Stimulated activated memory B cell treated with anti-CD40 and anti-IgM and Interleukin-4, amounts not matched to agents 10 μg/mL and 1 μg/mL and 100 μg/mL, for 72 hours (primary cell): ENCODE measurements around the gene KIAA1217.

Source experiments
- ATAC-seq: fragments of 150-1000 bp; cut with Tn5 transposase; 2 replicates; pipeline ENCODE4 v1.10.0; 2021
- H3K27ac Mint-ChIP-seq: one replicate; pipeline ENCODE4 v1.8.0; 2022; ENCODE audit warnings: mild to moderate bottlenecking, mixed read lengths
- H3K27me3 Mint-ChIP-seq: one replicate; pipeline ENCODE4 v1.8.0; 2022; ENCODE audit warnings: mixed read lengths
- H3K36me3 Mint-ChIP-seq: one replicate; pipeline ENCODE4 v1.8.0; 2022; ENCODE audit warnings: mixed read lengths
- H3K4me1 Mint-ChIP-seq: one replicate; pipeline ENCODE4 v1.8.0; 2022; ENCODE audit warnings: mixed read lengths
- H3K4me3 Mint-ChIP-seq: one replicate; pipeline ENCODE4 v1.8.0; 2022; ENCODE audit warnings: mild to moderate bottlenecking, moderate library complexity, mixed read lengths
- H3K9me3 Mint-ChIP-seq: one replicate; pipeline ENCODE4 v1.8.0; 2022; ENCODE audit warnings: mixed read lengths

KIAA1217 gene

GRCh38 chr10:24485304-24485703, 276.4 kb downstream of the KIAA1217 start:
- H3K4me3 Mint-ChIP-seq: no peak overlapping the region
- H3K27me3 Mint-ChIP-seq: no peaks in the 10 kb centered on the region
- H3K36me3 Mint-ChIP-seq: no peaks in the 10 kb centered on the region
- no peaks in the 10 kb centered on the region for H3K9me3 Mint-ChIP-seq
- H3K4me1 Mint-ChIP-seq: no peaks in the 10 kb centered on the region
- no peak for ATAC-seq
- no peak overlapping the region for H3K27ac Mint-ChIP-seq

GRCh38 chr10:24488631-24489030, 279.7 kb downstream of the KIAA1217 start:
- Mint-ChIP-seq H3K27me3 (no peaks in the 10 kb centered on the region), H3K27ac (no peak overlapping the region), H3K9me3 (no peaks in the 10 kb centered on the region), H3K4me1 (no peaks in the 10 kb centered on the region), H3K4me3 (no peak overlapping the region), H3K36me3 (no peaks in the 10 kb centered on the region)
- no peak for ATAC-seq

- Mint-ChIP-seq H3K36me3 (no peaks in the 10 kb centered on the region), H3K27me3 (no peaks in the 10 kb centered on the region), H3K27ac (no peak overlapping the region), H3K4me1 (no peaks in the 10 kb centered on the region), H3K9me3 (no peaks in the 10 kb centered on the region), H3K4me3 (no peak overlapping the region)
- ATAC-seq: no peak
Measured at GRCh38 chr10:24493165-24493564, 284.2 kb downstream of the KIAA1217 start.

GRCh38 chr10:24494236-24494635, 285.3 kb downstream of the KIAA1217 start:
- Mint-ChIP-seq H3K4me3 (no peak overlapping the region), H3K27me3 (no peaks in the 10 kb centered on the region), H3K9me3 (no peaks in the 10 kb centered on the region), H3K27ac (no peak overlapping the region), H3K4me1 (no peaks in the 10 kb centered on the region), H3K36me3 (no peaks in the 10 kb centered on the region)
- ATAC-seq: no peak

GRCh38 chr10:24494777-24495176, 285.8 kb downstream of the KIAA1217 start:
- H3K27ac Mint-ChIP-seq: no peak overlapping the region
- no peak for ATAC-seq
- no peak overlapping the region for H3K4me3 Mint-ChIP-seq
- no peaks in the 10 kb centered on the region for H3K9me3 Mint-ChIP-seq
- no peaks in the 10 kb centered on the region for H3K4me1 Mint-ChIP-seq
- H3K36me3 Mint-ChIP-seq: no peaks in the 10 kb centered on the region
- H3K27me3 Mint-ChIP-seq: no peaks in the 10 kb centered on the region

- Mint-ChIP-seq H3K27ac (no peak overlapping the region), H3K36me3 (no peaks in the 10 kb centered on the region), H3K9me3 (no peaks in the 10 kb centered on the region), H3K4me1 (no peaks in the 10 kb centered on the region), H3K4me3 (no peak overlapping the region), H3K27me3 (no peaks in the 10 kb centered on the region)
- no peak for ATAC-seq
Measured at GRCh38 chr10:24495666-24496460, 286.9 kb downstream of the KIAA1217 start.

GRCh38 chr10:24496906-24497305, 288.0 kb downstream of the KIAA1217 start:
- Mint-ChIP-seq H3K9me3 (no peaks in the 10 kb centered on the region), H3K4me3 (no peak overlapping the region), H3K27me3 (no peaks in the 10 kb centered on the region), H3K27ac (no peak overlapping the region), H3K36me3 (no peaks in the 10 kb centered on the region), H3K4me1 (no peaks in the 10 kb centered on the region)
- ATAC-seq: no peak

- no peaks in the 10 kb centered on the region for H3K27me3 Mint-ChIP-seq
- no peak for ATAC-seq
- H3K4me1 Mint-ChIP-seq: no peaks in the 10 kb centered on the region
- no peak overlapping the region for H3K4me3 Mint-ChIP-seq
- H3K36me3 Mint-ChIP-seq: no peaks in the 10 kb centered on the region
- no peaks in the 10 kb centered on the region for H3K9me3 Mint-ChIP-seq
- no peak overlapping the region for H3K27ac Mint-ChIP-seq
Measured at GRCh38 chr10:24501056-24501711, 292.2 kb downstream of the KIAA1217 start.

- H3K27me3 Mint-ChIP-seq: no peaks in the 10 kb centered on the region
- no peak for ATAC-seq
- H3K4me3 Mint-ChIP-seq: no peak overlapping the region
- H3K4me1 Mint-ChIP-seq: no peaks in the 10 kb centered on the region
- H3K36me3 Mint-ChIP-seq: no peaks in the 10 kb centered on the region
- peaks cover 4% of the 10 kb centered on the region for H3K9me3 Mint-ChIP-seq
- H3K27ac Mint-ChIP-seq: no peak overlapping the region
Measured at GRCh38 chr10:24502006-24502405, 293.1 kb downstream of the KIAA1217 start.

GRCh38 chr10:24502801-24503460, 294.0 kb downstream of the KIAA1217 start:
- peaks cover 4% of the 10 kb centered on the region for H3K9me3 Mint-ChIP-seq
- no peak overlapping the region for H3K4me3 Mint-ChIP-seq
- no peaks in the 10 kb centered on the region for H3K36me3 Mint-ChIP-seq
- H3K4me1 Mint-ChIP-seq: no peaks in the 10 kb centered on the region
- H3K27me3 Mint-ChIP-seq: no peaks in the 10 kb centered on the region
- H3K27ac Mint-ChIP-seq: no peak overlapping the region
- no peak for ATAC-seq

GRCh38 chr10:24503461-24504320, 294.8 kb downstream of the KIAA1217 start:
- Mint-ChIP-seq H3K9me3 (peaks cover 4% of the 10 kb centered on the region), H3K4me1 (no peaks in the 10 kb centered on the region), H3K4me3 (no peak overlapping the region), H3K36me3 (no peaks in the 10 kb centered on the region), H3K27me3 (no peaks in the 10 kb centered on the region), H3K27ac (no peak overlapping the region)
- no peak for ATAC-seq

- Mint-ChIP-seq H3K9me3 (peaks cover 4% of the 10 kb centered on the region), H3K36me3 (no peaks in the 10 kb centered on the region), H3K27me3 (no peaks in the 10 kb centered on the region), H3K4me1 (no peaks in the 10 kb centered on the region), H3K4me3 (no peak overlapping the region), H3K27ac (no peak overlapping the region)
- no peak for ATAC-seq
Measured at GRCh38 chr10:24505759-24506158, 296.8 kb downstream of the KIAA1217 start.

- Mint-ChIP-seq H3K27ac (no peak overlapping the region), H3K36me3 (no peaks in the 10 kb centered on the region), H3K9me3 (no peaks in the 10 kb centered on the region), H3K4me3 (no peak overlapping the region), H3K27me3 (no peaks in the 10 kb centered on the region), H3K4me1 (no peaks in the 10 kb centered on the region)
- ATAC-seq: no peak
Measured at GRCh38 chr10:24513155-24513554, 304.2 kb downstream of the KIAA1217 start.

- H3K36me3 Mint-ChIP-seq: no peaks in the 10 kb centered on the region
- no peak overlapping the region for H3K4me3 Mint-ChIP-seq
- no peak for ATAC-seq
- H3K4me1 Mint-ChIP-seq: peaks cover 6% of the 10 kb centered on the region
- no peaks in the 10 kb centered on the region for H3K9me3 Mint-ChIP-seq
- H3K27ac Mint-ChIP-seq: no peak overlapping the region
- peaks cover 14% of the 10 kb centered on the region for H3K27me3 Mint-ChIP-seq
Measured at GRCh38 chr10:24515481-24515880, 306.5 kb downstream of the KIAA1217 start.

GRCh38 chr10:24518411-24518810, 309.5 kb downstream of the KIAA1217 start:
- peaks cover 6% of the 10 kb centered on the region for H3K4me1 Mint-ChIP-seq
- H3K27me3 Mint-ChIP-seq: peaks cover 14% of the 10 kb centered on the region
- H3K4me3 Mint-ChIP-seq: no peak overlapping the region
- no peak for ATAC-seq
- H3K9me3 Mint-ChIP-seq: no peaks in the 10 kb centered on the region
- no peak overlapping the region for H3K27ac Mint-ChIP-seq
- H3K36me3 Mint-ChIP-seq: no peaks in the 10 kb centered on the region
